ENCODE results near the gene FMNL2.

DNA sequence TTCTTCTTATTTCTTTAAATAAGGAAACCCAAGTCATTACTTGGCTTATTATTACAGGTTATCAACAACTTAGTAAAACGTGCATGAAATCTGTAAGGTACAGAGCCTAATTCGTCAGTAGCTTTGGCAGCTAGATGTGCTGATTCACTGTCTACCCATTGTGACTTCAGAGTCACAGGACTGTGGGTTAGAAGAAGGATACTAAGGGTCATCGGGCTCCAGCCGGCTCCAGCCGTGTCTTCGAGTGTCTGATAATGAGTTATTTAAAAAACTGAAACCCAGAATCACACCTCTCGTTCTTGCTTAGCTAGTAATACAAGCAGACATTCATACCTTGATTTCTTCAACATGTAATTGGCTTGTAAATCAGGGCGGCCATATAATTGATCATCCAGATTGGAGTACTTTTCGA is 170.5 kb downstream of the FMNL2 start:
- TF ChIP-seq POLR2A (IDR thresholded peaks at IDR 0.05; ENCODE audit: low read depth, low read length) (no peak), TAF1 (IDR thresholded peaks at IDR 0.05; ENCODE audit: borderline replicate concordance, low read depth, low read length) (no peak)
